Kasumi-1 (cell line): Measurements from ENCODE around the gene NPHS1.
"Not testable (repeated sequence)": the region's sequence is repeated elsewhere in the genome, so short reads cannot be mapped to it uniquely, and the experiment has no call there.

ENCODE experiments used
- DNase-seq, 2 experiments: peaks; one replicate each; lab custom pipeline; 2025; lab: John Stamatoyannopoulos, UW

The NPHS1 gene

DNA sequence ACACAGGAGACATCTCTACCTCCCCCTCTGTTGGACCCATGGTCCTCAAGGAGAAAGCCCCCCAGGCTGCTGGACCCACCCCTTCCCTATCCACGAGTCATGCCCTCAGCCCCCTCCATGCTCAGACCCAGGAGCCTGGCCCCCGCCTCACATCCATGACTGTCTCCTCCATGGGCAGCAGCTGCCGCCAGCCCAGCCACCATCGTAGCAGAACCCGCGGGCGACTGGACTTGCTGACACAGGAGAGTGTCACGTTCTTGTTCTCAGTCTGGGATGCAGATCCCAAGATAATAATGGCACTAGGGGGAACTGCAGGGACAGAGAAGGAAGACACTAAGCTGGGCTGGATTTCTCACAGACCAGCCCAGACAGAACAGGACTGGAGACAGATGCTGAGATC, 3.8 kb downstream of the NPHS1 start:
- no peak for DNase-seq

DNA sequence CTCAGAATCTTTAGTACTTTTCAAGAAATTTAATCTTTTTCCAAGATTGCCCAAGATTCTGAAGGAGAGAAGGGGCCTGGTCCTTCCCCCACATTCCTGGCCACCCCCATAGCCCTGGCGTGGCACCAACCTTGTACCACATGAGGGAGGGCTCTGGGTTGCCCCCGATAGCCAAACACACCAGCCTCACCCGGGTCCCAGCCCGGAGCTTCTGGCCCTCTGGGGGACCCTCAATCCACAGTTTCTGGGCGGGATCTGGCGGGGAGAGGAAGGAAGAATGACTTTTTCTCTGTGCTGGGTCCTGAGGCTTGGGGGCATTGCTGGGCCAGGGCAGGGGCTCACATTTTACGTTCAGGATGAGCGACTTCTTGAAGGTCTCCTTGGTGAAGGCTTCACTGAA, 4.4 kb downstream of the NPHS1 start:
- no peak for DNase-seq

DNA sequence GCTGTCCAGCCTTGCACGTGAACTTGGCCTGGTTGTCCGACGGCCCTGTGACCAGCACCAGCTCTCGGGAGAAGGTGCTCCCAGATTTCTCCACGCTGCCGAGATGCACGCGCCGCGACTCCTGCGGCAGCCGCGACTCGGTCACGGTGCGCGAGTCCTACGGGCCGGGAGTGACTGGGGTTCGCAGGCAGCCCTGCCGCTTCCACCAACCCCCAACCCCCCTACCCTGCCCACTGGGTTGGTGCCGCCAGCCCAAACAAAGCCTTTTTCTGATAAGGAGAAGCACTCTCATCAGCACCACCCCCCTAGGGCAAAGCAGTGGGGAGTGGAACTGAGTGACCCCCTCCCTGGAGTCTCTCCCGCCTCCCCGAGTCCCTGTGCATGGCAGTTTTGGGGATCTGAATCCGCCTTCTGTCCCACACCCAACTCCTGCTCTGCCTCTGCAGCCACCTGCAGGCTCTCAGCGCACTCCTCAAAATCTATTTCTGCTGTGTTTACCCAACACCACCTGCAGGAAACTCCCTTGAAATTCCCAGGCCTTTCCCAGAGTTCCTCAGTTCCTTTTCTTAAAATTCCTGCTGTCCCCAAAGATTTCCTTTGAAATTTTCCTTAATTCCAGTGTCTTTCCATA, 6.2 kb downstream of the NPHS1 start:
- no peak for DNase-seq

DNA sequence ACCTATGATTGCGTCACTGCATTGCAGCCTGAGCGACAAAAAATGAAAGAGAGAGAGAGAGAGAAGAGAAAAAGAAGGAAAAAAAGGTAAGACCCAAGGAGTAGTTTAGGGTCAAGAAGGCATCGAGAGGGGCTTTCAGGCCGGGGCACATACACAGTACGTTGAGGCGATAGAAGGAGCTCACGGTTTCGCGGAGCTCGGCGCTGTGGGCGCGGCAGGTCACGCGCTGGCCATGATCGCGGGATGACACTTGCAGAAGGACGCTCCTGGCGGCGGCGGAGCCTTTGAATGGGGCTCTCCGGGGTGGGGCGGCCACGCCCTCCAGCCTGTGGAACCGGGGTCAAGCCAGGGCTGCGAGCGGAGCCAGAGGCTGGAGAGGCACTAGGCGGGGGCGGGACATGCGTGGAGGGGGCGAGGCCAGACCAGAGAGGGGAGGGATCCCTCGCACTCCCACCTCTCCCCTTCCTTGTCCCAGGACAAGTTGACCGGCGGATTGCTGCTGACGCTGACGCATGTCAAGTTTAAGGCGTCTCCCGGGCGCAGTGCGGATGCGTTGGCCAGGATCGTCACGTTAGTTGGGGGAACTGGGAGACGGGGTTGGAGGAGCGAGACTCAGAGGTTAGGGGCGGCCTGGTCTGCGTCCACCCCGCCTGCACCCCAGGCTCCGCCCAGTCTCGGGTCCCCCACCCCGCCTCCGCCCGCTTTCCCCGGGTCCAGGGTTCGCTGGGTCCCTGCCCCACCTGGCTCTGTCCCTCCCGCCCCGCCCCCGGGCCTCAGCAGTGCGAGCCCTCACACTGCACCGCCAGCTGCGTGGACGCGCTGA, 6.9 kb downstream of the NPHS1 start:
- no peak for DNase-seq

DNA sequence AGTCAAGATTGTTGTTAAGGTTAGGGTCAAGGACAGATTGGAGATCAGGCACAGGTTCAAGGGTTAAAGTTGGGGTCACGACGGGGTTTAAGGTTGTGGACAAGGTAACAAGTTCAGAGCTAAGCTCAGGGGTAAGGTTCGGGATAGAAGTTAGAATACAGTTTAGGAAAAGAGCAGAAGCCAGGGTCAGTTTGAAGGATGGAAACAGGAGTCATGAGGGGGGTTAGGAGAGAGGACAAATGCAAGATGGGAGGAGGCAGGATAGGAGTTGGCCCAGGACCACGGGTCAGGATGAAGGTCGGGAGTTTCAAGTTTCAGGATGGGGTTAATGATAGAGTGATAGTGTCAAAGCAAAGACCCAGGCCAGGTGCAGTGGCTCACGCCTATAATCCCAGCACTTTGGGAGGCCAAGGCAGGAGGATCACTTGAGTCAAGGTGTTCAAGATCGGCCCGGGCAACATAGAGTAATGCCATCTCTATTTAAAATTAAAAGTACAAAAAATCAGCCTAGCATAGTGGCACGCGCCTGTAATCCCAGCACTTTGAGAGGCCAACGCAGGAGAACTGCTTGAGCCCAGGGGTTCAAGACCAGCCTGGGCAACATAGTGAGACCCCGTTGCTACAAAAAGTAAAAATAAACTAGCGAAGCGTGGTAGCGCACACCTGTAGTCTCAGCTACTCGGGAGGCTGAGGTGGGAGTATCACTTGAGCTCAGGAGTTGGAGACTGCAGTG, 7.7 kb downstream of the NPHS1 start:
- no peak for DNase-seq

DNA sequence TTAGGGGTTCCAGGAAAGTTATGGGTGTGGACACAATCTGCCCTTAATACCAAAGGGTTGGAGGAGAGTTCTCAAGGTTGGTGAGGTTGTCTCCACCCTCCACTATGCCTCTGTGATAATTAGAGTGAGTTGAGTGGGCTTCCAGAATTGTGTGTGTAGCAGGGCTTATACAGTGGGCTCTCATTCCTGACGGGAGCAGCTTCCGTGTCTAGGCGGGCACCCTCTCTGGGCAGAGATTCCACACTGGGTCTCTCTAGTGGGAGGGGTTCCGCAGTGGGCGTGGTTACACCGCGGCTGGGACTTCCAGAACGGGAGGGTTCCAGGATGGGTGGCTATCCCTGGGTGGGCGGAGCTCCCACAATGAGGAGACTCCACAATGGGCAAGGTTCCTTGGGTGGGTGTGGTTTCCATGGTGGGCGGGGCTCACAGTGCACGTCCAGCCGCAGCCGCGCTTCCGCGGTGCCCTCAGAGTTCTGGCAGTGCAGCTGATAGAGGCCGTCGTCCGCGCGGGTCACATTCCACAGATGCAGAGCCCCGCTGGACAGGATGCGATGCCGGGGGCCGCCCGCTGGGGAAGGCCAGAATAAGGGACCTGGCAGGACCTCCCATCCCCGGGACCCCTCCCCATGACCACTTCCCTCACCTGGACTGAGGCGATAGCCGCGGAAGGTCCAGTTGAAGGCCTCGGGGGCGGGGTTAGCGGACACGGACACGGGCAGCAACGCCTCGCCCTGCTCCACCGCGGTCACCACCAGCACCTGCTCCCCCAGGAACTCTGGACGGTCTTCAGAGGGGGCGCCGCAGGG, 8.4 kb downstream of the NPHS1 start:
- DNase-seq, result no peak

DNA sequence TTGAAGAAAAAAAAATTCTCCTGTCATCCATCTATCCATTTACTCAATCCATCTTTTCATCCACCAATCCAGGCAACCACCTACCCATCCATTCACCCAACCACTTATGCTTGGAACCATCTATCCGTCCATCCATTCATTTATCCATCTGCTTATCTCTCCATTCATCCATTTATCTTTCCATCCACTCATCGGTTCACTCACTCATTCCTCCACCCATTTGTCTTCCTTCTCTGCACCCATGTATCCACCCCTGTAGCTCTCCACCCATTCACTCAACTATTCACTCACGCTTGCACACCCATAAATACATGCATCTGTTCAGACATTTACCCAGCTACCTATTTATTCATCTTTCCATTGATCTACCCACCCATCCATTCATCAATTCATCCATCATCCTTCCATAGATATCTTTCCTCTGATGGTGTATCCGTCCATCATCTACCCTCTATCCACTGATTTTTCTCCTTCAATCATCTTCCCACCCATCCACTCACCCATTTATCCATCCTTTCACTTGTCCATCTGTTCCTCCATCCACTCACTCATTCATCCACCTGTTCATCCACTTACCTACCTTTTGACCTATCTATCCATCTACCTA, 9.5 kb downstream of the NPHS1 start:
- DNase-seq, result no peak

DNA sequence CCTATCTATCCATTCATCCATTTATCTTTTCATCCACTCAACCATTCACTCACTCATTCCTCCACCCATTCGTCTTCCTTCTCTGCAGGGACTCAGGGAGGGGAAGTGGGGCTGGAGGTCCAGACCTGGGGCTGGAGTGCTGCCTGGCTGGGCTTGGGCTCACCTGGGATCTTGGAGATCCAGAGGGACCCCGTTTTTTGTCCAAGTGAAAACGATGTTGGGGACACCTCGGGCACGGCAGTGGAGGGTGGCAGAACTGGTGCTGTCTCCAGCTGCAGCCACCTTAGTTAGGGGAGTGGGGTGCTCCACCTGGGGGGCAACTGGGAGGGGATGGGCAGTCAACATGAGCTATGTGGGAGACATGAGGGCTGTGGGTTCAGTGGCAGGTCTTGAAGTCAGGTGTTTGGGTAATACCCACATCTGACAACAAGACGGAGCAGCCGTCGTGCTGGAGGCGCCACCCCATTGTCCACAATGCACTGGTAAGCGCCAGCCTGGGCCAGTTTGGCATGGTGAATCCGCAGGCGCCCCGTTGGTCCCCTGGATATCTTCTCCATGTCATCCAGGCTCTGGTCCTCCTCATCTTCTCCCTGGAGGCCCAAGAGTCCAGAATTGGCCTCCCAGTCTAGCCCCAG, 10.2 kb downstream of the NPHS1 start:
- DNase-seq, result no peak

DNA sequence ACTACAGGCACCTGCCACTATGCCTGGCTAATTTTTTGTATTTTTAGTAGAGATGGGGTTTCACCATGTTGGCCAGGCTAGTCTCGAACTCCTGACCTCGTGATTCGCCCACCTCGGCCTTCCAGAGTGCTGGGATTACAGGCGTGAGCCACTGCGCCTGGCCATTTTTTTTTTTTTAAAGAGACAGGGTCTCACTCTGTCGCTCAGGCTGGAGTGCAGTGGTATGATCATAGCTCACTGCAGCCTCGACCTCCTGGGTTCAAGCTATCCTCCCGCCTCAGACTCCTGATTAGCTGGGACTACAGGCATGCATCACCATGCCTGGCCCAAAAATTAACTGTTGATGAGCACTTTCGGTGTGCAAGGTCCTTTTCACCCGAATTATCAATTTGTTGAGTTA, 16.2 kb downstream of the NPHS1 start:
- not testable (repeated sequence) for DNase-seq

DNA sequence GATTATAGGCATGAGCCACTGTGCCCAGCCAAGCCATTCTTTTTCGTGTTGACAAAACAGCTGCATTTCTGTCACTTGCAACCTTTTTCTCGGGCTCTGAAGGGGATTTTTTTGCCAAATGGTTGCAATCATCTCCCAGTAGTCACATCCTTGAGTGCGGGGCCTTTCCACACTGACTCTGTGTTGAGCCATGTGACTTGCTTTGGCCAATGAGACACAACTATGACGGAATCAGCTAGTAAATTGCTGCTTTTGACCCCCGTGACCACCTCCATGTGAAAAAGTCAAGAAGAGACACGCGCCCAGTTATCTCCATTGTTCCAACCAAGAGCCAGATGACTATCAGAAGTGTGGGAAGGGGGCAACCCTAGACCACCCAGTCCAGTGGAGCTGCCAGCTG, 18.3 kb downstream of the NPHS1 start:
- DNase-seq, result no peak

DNA sequence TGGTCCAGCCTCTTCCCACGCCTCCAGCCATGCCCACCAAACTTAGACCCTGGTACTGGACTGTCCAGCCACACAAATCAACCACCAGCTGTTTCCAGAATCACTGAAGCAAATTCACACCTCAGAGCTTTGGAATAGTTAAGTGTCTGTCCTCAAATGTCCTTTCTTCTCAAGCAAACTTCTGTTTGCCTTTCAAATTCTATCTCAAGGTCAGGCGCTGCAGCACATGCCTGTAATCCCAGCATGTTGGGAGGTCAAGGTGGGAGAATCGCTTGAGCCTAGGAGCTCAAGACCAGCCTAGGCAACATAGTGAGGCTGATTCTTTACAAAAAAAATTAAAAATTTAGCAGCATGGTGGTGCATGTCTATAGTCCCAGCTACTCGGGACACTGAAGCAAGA, 20.2 kb downstream of the NPHS1 start:
- no peak for DNase-seq

DNA sequence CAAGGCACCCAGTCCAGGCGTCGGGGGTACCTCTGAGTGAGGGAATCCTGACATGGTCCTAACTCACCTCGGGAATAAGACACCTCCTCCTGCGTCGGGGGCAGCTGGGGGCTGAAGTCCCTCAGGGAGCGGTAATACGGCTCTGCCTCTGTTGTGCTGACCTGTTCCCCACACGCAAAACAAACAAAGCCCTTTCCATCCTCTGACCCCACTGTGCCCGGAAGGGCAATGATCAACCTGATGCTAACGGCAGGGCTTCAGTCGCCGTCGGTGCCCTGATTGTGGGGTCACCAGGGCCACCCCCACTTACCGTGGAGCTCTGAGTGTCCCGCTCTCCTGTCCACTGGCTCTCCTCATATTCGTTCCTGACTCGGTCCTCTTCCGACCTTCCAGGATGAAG, 21.3 kb downstream of the NPHS1 start:
- DNase-seq, result no peak

DNA sequence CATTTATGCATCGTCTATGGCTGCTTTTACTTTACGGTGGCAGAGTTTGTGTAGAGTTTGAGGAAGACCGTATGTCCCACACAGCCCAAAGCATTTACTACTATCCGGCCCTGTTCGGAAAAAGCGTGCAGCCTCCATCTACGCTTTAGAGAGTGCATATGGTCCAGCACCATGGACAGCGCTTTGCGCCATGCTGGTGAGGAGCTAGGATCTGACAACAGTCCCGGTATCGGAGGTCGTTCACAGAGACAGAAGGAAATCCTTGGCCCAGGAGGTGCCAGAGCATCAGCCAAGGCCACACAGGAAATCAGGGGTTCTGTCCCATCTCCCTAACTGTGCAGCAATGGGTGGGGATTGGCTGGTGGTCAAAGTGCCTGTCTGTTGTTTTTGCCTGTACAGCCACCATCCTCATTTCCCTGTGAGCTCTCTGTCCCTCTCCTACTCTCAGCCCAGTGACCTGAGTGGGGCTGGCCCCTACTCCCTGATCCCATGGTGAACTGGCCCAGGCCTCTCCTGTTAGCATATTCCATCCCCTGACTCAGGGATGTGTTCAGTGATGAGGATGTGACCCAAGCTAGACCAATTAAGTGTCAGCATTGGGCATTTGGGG, 23.5 kb downstream of the NPHS1 start:
- DNase-seq, result peak; percentile 47 to 63

DNA sequence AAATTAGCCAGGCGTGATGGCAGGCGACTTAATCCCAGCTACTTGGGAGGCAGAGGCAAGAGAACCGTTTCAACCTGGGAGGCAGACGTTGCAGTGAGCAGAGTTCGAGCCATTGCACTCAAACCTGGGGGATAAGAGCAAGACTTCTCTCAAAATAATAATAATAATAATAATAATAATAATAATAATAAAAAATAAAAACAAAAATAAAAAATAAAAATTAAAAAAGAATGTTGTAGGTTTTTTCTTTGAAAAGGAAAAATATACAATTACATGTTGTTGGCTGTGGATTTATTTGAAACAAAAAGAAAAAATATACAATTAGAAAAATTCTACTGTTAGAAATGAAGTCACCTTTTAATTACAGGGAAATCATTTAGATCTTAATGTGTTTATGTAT, 28.2 kb downstream of the NPHS1 start:
- no peak for DNase-seq

DNA sequence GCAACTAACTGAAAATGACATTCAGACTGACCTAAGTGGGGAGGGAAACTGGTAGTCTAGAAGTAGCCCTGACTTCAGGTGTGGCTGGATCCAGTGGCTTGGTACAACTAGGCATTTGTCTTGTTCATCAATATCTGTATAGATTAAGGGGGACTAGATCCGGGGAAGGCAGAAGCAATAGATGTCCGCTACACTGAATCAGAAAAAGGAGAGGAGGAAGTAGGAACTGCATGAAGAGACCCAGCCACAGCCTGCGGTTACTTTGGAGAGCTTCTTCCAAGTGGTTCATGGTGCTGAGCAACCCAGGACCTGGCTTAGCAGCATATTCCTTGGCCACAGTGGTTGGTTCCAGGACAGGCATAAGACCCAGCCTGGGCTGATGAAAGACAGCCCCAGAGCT, 29.7 kb downstream of the NPHS1 start:
- DNase-seq, result peak; percentile 96 to 97

DNA sequence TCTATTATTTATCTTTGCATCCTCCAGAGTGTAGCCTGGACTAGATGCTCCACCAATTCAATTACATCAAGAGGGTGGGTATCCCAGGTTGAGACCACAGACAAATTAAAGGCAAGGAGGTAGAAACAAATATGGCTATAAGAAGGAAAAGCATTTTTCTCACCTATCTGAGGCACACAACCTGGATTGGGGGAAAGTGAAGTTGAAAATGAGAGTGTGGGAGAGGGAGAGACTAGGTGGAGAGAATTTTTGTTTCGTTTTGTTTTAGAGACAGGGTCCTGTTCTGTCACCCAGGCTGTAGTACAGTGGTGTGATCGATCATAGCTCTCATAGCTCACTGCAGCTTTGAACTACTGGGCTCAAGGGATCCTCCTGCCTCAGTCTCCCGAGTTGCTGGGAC, 33.9 kb downstream of the NPHS1 start:
- no peak for DNase-seq

DNA sequence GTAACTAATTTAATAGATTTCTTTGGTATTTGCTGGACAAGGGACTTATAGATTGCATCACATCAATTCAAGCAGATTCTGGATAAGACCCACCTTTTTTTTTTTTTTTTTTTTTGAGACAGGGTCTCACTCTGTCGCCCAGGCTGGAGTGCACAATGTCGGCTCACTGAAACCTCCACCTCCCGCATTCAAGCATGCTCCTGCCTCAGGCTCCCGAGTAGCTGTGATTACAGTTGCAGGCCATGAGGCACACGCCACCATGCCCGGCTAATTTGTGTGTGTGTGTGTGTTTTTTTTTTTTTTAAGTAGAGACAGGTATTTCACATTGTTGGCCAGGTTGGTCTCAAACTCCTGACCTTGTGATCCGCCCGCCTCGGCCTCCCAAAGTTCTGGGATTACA, 35.5 kb downstream of the NPHS1 start:
- no peak for DNase-seq

DNA sequence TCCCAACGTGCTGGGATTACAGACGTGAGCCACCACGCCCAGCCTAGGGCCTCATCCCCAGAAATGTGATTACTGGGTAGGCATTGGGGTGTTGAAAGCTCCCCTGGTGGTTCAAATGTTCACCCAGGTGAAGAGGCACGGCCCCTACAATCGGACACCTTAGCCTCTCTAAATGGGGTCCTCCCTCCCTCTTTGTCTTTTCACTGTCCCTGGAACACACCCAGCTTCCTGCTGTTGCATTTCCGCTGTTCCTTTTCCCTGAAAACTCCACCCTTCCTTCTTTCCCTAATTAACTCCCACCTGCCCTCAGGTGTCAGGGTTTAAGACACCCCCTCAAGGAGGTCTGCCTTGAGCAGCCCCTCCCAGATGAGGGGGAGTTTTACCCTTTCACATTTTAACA, 36.0 kb downstream of the NPHS1 start:
- no peak for DNase-seq

DNA sequence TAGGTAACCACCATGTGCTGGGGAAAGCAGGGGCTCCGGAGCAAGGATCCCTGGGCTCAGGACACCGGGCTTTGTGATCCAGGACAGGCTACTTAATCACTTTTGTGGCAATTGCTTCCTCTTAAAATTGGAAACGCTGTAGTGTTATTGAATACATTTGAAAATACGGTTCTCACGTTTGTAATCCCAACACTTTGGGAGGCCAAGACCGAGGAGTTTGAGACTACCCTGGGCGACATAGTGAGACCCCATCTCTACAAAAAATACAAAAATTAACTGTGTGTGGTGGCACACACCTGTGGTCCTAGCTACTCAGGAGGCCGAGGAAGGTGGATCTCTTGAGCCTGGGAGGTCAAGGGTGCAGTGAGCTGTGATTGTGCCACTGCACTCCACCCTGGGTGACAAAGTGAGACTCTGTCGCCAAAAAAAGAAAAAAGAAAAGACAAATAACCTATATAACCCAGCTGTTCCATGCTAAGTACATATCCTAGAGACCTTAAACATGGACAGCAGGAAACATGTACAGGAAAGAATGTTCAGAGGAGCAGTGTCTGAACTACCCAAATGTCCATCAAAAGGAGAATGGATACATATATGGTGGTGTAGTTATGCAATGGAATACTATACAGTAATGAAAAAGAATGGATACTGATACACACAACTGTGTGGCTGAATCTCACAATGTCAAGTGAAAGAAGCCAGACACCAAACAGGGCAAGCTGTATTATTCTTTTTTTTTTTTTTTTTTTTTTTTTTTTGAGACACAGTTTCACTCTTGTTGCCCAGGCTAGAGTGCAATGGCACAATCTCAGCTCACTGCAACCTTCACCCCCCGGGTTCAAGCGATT, 39.0 kb downstream of the NPHS1 start:
- DNase-seq, result no peak
